ENCODE results near the gene LRP11.

- TF ChIP-seq REST (IDR thresholded peaks at IDR 0.05; ENCODE audit: low read depth) (no peak), TEAD4 (IDR thresholded peaks at IDR 0.05) (no peak), EP300 (IDR thresholded peaks at IDR 0.05; ENCODE audit: borderline replicate concordance) (no peak), YY1 (IDR thresholded peaks at IDR 0.05; ENCODE audit: low read depth) (no peak), MAX (IDR thresholded peaks at IDR 0.05) (no peak), CREB1 (IDR thresholded peaks at IDR 0.05; ENCODE audit: low read depth) (no peak), EGR1 (IDR thresholded peaks at IDR 0.05) (no peak), ZBTB7A (IDR thresholded peaks at IDR 0.05; ENCODE audit: low read depth) (no peak), USF1 (IDR thresholded peaks at IDR 0.05) (no peak), TAF1 (IDR thresholded peaks at IDR 0.05; ENCODE audit: low read depth) (no peak), RAD21 (IDR thresholded peaks at IDR 0.05; ENCODE audit: low read depth) (no peak), FOXM1 (IDR thresholded peaks at IDR 0.05; ENCODE audit: borderline replicate concordance, low read depth) (no peak)
Measured at GRCh38 chr6:149856256-149856994, 7.7 kb downstream of the LRP11 start.

Measured in Ishikawa (cell line).